DMS153 treated with DMSO at 0.1 percent for 48 hours (cell line): ENCODE results near the gene TMEM26.
"Not testable (repeated sequence)": the region's sequence is repeated elsewhere in the genome, so short reads cannot be mapped to it uniquely, and the experiment has no call there.

ENCODE experiments used
- DNase-seq: peaks from one replicate; lab custom pipeline; 2025; ENCODE audit not compliant: unreplicated experiment; lab: John Stamatoyannopoulos, UW

TMEM26 gene

DNA sequence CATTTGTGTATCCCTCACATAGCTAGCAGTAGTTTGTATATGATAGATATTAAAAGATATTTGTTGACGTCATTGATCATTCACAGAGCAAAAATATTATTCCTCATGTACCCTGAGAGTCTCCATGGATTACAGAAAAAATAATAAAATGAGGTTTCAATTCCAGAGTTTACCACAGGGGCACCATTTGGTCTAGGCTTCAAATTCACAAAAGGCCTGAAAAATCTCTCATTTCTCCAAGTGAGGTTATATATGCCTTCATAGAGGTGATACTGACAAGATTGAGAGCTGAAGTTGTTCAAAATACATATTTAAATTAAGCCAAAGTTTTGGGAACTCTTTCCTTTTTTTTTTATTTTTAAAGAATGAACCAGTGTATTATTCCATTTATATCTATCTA, 52.7 kb downstream of the TMEM26 start:
- no peak for DNase-seq

DNA sequence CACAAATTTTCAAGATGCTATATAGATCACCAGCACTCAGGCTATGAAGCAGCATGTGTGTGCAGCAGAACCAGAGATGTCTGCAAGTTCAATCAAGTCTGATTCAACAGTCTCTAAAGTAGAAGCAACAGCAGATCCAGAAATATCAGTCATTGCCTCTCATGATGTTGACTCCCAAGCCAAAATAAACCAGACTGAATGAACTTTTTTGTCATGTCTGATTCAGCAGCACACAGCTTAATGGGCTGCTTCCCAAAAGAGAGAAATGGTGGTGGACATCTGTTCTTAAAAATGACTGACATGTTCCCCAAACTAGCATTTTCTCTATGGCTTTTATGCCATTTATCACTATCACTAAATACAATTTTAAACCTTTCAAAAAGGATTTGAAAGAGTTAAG, 53.8 kb downstream of the TMEM26 start:
- DNase-seq = no peak

DNA sequence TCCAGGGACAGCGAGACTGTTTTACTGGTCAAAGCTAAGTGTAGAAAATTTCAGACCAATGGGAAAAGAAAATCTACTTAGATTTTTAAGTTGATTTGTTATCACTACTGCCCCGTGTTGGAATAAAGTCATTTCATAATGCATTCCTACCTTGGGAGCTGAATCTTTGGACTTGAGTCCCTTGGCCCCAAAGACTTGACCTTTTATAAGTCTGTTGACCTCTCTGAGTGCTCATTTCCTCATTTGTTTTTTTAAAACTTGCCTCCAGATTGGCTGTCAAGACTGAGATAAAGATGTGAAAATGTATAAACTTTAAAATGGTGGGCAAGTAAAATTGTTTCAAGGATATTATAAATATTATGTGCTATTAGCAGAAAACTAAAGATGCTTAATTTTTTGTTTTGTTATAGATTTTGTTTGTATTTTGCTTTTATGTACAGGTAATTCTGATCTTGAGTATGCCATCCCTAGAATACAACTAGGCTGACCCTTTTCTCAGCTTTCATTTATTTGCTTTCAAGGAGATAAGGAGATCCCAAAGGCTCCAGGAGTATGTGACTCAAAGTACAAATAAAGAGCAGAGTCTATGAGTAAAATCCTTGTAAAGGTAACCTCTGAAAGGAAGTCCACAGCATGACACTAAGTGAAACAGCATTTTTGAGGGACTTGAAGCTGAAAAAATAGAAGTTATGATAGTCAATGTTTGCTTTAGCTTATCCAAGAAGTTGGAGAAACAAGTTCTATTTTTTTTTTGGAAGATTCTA, 54.6 kb downstream of the TMEM26 start:
- no peak for DNase-seq

DNA sequence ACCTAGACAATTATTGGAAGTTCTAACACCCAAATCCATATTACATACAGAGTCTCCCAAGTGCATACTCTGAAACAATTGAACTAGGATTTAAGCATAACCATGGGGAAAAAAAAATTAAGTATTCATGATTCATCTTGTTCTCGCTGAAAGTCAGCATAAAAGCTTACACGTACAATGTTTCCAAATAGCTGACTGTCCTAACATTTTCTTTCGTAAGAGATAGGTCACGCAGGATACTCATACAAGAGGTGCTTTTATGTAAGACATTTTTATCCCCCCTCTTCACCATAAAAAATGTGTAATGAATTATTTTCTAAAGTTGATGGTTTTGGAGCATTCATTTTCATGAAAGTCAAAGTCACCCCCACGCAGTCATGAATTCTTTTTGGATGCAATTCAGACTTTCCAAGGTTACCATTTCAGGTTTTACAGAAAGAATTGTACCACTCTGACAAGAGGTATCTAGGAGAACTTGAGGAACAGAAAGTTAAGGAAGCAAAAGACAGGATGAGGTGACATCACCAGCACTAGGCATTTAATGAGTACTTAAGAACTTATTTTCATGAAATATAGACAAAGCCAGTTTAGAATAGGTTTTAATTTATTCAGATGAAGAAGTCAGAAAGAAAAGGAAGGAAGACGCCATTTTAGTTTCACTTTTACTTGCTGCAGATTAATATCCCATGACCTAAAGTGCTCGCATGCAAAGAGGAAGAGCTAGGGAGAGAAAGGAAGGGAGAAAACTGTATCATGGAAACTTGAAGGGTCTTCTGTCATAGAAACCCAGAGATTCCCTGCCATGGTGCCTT, 55.8 kb downstream of the TMEM26 start:
- no peak for DNase-seq

DNA sequence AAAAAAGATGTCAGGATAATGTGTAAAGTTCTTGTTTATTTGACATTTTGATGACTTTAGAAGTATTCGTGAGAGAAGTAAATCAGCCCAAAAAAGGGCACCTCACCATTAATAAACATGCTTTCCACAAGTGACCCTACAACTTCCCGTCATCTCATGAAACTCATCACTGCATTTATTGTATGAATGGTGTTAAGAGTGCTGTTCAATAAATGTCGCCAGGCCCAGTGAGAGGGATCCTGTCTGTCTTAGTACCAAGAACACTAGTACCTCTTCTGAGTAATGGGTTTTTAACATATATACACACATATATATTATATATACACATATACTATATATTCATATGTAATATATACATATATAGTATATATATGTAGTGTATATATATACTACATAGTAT, 61.9 kb downstream of the TMEM26 start:
- DNase-seq = no peak

DNA sequence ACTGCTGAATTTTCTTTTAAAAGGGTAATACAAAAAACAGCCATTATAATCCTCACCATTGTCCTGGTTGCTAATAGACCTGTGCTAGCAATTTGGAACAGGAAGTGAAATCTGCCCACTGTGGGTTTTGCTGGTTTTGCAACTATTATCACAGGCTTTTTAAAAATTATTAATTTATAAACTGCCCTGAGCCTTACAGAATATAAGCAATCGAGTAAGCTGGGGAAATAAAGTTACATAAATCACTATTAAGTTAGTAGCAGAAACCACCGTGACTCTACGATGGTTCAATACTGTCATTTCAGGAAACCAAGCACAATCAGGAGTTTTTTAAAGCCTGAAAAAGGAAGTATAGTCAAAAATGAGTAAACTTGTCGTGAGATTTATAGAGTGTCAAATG, 62.3 kb downstream of the TMEM26 start:
- no peak for DNase-seq

DNA sequence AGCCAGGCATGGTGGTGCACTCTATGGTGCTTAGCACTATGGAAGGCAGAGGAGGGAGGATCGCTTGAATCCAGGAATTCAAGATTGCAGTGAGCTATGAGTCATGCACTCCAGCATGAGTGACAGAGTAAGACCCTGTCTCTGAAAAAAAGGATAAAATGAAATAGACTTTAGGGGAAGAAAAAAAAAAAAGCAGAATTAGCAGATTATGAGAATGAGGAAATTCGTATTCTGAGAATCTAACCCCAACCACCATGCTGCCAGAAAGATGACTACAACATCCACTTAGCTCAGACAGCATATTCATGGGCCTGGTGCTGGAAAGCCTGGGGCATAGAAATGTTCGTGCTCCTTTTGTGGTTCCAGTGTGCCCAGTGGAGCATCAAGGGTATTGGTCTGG, 63.3 kb downstream of the TMEM26 start:
- no peak for DNase-seq

DNA sequence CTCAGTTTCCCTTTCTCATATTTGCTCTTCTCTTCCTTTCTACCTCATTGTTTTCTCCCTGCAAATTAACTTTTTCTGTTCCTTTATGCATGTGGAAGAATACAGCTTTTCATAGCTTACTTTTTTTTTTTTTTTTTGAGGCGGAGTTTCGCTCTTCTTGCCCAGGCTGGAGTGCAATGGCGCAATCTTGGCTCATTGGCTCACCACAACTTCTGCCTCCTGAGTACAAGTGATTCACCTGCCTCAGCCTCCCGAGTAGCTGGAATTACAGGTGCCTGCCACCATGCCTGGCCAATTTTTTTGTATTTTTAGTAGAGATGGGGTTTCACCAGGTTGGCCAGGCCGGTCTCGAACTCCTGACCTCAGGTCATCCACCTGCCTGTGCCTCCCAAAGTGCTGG, 64.2 kb downstream of the TMEM26 start:
- not testable (repeated sequence) for DNase-seq

DNA sequence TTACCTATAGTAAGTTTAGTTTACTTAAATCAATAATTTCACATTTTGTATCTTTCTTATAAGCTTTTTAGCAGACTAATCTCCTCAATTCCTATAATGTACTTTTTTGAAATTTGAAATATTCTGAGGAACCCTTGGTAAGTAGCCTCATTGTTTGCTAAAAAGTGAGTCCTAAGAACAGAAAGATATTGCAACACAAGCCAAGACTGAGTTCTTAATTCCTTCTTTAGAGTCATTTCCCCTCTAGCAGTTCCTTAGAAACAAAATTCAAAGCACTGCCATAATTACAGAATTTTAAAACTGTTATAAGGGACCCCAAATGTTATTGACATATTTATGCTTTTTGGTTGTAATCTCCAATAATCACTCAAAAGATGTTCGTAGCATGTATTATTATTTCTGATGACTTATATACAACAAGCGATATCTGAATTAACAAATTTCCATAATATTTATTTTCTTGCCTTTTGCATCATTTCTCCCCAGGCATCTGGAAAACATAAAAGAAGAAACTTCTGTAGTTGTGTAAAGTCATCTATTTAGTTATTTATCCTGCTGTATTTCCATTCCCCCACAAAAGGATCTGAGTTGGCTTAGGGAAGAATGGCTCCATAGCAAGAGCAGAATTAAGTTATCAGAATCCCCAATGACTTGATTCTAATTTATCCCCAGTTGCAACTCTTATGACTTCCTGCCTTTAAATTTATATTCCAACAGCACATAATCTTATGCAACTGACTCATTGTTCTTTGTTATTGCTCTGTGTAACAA, 67.8 kb downstream of the TMEM26 start:
- DNase-seq = no peak

DNA sequence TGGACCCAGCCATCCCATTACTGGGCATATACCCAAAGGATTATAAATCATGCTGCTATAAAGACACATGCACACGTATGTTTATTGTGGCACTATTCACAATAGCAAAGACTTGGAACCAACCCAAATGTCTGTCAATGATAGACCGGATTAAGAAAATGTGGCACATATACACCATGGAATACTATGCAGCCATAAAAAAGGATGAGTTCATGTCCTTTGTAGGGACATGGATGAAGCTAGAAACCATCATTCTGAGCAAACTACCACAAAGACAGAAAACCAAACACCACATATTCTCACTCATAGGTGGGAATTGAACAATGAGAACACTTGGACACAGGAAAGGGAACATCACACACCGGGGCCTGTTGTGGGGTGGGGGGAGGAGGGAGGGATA, 72.0 kb downstream of the TMEM26 start:
- not testable (repeated sequence) for DNase-seq

DNA sequence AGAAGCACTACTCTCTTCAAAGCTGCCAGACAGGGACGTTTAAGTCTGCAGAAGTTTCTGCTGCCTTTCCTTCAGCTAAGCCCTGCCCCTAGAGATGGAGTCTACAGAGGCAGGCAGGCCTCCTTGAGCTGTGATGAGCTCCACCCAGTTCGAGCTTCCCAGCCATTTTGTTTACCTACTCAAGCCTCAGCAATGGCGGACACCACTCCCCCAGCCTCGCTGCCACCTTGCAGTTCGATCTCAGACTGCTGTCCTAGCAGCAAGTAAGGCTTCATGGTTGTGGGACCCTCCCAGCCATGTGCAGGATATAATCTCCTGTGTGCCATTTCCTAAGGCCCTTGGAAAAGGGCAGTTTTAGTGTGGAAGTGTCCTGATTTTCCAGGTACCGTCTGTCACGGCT, 74.3 kb downstream of the TMEM26 start:
- DNase-seq = no peak

DNA sequence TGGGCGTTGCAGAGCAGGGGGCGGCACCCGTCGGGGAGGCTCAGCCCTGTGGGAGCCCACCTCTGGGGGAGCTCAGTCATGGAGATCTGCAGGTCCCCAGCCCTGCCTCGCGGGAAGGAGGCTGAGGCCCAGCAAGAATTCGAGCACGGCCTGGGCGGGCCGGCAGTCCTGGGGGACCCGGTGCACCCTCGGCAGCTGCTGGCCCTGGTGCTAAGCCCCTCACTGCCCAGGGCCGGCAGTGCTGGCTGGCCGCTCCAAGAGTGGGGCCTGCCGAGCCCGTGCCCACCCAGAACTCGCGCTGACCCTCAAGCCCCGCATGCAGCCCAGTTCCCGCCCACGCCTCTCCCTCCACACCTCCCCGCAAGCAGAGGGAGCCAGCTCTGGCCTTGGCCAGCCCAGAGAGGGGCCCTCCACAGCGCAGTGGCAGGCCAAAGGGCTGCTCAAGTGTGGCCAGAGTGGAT, 76.2 kb downstream of the TMEM26 start:
- DNase-seq = no peak

DNA sequence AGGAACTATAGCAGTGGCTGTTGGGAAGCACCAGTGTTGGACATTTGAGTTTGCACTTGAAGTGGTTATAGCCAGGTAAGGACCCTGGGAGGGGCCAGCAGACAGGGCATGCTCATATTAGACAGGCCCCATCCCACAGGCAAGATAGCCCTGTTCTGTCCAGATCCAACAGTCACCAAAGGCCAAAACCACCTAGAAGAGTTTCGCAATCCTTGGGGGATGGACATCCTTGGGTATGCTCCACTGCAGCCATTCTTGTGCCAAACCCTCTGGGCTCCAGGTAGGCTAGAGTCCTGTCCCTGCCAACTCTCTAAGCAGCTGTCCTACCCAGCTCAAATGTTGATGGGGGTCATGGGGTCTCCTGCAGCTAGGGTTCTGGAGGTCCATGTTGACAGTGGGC, 76.8 kb downstream of the TMEM26 start:
- no peak for DNase-seq

DNA sequence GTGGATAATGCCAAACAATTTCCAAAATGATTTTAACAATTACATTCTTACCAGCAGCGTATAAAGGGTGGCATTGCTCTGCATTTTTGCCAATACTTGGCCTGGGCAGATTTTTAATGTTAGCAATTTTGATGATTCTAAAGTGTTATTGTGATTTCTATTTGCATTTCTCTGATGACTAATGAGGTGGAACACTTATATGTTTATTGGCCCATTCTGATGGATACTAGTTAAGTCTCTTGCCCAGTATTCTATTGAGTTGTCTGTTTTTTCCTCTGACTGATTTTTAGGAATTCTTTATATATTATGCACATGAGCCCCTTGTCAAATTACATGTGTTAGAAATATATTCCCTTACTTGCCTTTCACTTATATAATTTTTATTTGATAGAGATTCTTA, 86.8 kb downstream of the TMEM26 start:
- DNase-seq = no peak

DNA sequence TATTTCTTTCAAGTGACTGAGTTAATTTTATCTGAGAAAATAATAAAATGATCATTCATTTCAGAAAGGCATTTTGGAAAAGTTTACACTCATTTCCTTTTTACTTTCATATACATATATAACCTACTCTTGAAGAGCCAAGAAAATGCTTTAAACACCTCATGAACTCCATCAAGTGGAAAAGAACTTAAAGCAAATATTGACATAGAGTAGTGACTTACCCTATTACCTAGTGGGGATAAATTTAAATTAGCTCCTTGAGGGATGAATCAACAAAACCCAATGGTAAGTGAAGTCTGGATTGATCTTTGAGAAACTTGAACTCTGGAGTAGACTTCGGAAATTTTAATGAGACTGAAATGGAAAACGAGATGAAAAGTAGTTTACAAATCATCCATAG, 88.6 kb downstream of the TMEM26 start:
- DNase-seq = no peak

DNA sequence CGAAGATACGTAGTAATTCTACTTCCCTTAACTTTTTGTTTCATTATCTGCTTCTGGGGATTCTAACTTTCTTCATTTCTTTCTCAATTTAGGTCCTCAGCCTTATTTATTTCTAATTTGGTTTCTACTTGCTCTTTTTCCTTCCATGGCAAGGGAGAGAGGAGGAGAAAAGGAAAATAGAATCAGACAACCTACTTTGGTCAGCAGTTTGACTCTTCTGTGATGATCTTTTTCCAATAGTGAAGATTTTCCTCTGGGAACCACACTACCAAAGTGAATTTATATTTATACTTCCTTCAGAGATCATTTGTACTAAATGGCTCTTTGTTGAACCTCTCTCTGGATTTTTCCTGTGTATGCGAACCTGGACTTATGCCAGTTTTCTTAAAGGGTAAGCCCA, 90.2 kb downstream of the TMEM26 start:
- DNase-seq = no peak

DNA sequence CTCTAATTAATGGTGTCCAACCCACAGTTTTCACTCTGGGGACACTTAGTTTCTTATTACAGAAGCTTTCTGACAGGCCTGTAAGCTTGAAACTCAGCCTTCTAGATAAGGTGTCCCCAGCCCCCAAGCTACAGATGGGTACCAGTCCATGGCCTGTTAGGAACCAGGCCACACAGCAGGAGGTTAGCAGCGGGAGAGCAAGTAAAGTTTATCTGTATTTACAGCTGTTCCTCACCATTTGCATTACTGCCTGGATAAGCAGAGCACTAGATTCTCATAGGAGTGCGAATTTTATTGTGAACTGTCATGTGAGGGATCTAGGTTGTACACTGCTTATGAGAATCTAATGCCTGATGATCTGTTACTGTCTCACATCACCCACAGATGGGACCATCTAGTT, 93.7 kb downstream of the TMEM26 start:
- DNase-seq = no peak

DNA sequence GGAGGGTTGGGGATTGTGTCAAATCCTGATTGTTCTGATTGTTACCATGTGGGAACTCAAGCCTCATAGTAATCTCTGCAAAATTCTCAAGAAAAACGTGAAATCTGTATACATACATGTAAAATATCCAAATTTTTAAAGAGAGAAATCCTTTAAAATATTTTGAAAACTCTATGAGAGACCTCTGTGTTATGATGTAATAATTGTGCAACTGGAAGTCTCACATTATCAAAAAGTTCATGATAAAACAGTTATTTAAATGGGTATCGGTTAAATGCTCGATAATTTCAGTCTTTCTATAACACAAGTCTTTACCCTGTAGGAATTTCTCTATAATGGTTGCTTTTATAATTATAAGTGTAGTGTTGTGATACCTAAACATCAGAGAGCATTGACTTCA, 95.5 kb downstream of the TMEM26 start:
- DNase-seq = no peak
